ENCODE results near the gene CIAO3.

The CIAO3 gene

DNA sequence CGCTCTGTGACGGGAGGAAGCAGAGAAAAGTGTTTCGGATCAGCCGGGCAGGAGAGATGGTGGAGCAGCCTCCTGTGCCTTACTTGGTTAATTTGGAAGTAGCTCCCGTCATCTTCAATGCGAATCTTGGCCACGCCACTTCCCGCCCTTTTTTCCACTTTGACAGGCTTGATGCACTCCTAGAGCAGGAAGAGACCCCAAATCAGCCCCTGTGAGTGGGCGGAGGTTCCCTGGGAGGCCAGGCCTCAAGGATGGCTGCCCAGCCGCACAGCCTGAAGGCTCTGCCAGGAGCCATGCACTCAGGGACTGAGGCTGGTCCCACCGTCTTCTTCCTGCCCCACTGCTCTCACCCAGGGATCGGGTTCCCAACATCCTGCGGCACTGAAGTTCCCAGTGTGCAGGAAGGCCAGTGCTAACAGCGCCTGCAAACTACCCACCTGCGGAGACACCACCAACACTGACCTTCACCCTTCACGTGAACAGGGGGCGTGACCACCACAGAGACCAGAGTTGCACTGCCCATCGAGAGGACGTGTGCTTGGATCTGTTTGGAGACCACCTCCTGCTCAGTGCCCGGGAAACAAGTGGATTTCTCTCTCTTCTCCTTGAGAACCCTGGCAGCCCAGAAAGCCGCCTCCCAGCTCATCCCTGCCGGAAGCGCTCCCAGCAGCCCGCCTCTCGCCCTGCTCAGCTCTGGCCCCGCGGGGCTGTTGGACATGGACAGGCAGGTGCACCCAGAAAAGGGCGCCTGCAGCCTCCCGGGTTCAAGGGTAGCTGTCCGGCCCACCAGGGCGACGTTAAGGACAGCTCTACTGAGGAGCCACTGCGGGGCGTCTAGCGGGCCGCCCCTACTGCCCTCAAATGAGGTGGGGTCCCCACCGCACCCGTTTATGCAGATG lies 988 bp downstream of the CIAO3 start (continued):
- TF ChIP-seq, protein P1, sequence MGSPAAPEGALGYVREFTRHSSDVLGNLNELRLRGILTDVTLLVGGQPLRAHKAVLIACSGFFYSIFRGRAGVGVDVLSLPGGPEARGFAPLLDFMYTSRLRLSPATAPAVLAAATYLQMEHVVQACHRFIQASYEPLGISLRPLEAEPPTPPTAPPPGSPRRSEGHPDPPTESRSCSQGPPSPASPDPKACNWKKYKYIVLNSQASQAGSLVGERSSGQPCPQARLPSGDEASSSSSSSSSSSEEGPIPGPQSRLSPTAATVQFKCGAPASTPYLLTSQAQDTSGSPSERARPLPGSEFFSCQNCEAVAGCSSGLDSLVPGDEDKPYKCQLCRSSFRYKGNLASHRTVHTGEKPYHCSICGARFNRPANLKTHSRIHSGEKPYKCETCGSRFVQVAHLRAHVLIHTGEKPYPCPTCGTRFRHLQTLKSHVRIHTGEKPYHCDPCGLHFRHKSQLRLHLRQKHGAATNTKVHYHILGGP (tag by site-specific recombination; IDR thresholded peaks at IDR 0.05), result no peak
- TF ChIP-seq ZNF529 (tag by site-specific recombination; IDR thresholded peaks at IDR 0.05; ENCODE audit: insufficient replicate concordance), result no peak
- no peak for TF ChIP-seq ZNF157 (tag by site-specific recombination; IDR thresholded peaks at IDR 0.05)
- TF ChIP-seq ZNF335 (tag by site-specific recombination; conservative IDR thresholded peaks at IDR 0.05), result 0 out of 2 replicates have a peak, but pooled peaks have one; percentile 41
- TF ChIP-seq ZBTB48 (tag by site-specific recombination; IDR thresholded peaks at IDR 0.05), result peak; percentile 19; the same call in 1 of the 2 replicates
- TF ChIP-seq, protein P2, sequence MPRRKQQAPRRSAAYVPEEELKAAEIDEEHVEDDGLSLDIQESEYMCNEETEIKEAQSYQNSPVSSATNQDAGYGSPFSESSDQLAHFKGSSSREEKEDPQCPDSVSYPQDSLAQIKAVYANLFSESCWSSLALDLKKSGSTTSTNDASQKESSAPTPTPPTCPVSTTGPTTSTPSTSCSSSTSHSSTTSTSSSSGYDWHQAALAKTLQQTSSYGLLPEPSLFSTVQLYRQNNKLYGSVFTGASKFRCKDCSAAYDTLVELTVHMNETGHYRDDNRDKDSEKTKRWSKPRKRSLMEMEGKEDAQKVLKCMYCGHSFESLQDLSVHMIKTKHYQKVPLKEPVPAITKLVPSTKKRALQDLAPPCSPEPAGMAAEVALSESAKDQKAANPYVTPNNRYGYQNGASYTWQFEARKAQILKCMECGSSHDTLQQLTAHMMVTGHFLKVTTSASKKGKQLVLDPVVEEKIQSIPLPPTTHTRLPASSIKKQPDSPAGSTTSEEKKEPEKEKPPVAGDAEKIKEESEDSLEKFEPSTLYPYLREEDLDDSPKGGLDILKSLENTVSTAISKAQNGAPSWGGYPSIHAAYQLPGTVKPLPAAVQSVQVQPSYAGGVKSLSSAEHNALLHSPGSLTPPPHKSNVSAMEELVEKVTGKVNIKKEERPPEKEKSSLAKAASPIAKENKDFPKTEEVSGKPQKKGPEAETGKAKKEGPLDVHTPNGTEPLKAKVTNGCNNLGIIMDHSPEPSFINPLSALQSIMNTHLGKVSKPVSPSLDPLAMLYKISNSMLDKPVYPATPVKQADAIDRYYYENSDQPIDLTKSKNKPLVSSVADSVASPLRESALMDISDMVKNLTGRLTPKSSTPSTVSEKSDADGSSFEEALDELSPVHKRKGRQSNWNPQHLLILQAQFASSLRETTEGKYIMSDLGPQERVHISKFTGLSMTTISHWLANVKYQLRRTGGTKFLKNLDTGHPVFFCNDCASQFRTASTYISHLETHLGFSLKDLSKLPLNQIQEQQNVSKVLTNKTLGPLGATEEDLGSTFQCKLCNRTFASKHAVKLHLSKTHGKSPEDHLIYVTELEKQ (tag by site-specific recombination; IDR thresholded peaks at IDR 0.05; ENCODE audit: borderline replicate concordance), result no peak
- TF ChIP-seq, protein P3, sequence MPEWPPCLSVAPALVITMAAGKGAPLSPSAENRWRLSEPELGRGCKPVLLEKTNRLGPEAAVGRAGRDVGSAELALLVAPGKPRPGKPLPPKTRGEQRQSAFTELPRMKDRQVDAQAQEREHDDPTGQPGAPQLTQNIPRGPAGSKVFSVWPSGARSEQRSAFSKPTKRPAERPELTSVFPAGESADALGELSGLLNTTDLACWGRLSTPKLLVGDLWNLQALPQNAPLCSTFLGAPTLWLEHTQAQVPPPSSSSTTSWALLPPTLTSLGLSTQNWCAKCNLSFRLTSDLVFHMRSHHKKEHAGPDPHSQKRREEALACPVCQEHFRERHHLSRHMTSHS (tag by site-specific recombination; IDR thresholded peaks at IDR 0.05), result no peak
- no peak for TF ChIP-seq ZNF138 (tag by site-specific recombination; IDR thresholded peaks at IDR 0.05; ENCODE audit: borderline replicate concordance)
- TF ChIP-seq ZIC2 (tag by site-specific recombination; IDR thresholded peaks at IDR 0.05), result peak; percentile 49; the same call in 1 of the 2 replicates
- 0 out of 2 replicates have a peak, but pooled peaks have one; percentile 45 for TF ChIP-seq PRDM2 (tag by site-specific recombination; IDR thresholded peaks at IDR 0.05; ENCODE audit: borderline replicate concordance)

GRCh38 chr16:736936-737481 lies 3.8 kb downstream of the CIAO3 start:
- no peaks in the 10 kb centered on the region for H3K9me3 ChIP-seq (ENCODE audit: control insufficient read depth, insufficient read depth, low read depth, low read length)
- no peak for TF ChIP-seq HOXD13 (CRISPR knock-in tag; IDR thresholded peaks at IDR 0.05; ENCODE audit: borderline replicate concordance)
- TF ChIP-seq ZNF670 (tag by site-specific recombination; IDR thresholded peaks at IDR 0.05; ENCODE audit: low read depth), result no peak
- no peak for TF ChIP-seq ZNF366 (tag by site-specific recombination; conservative IDR thresholded peaks at IDR 0.05)
- TF ChIP-seq, protein P4, sequence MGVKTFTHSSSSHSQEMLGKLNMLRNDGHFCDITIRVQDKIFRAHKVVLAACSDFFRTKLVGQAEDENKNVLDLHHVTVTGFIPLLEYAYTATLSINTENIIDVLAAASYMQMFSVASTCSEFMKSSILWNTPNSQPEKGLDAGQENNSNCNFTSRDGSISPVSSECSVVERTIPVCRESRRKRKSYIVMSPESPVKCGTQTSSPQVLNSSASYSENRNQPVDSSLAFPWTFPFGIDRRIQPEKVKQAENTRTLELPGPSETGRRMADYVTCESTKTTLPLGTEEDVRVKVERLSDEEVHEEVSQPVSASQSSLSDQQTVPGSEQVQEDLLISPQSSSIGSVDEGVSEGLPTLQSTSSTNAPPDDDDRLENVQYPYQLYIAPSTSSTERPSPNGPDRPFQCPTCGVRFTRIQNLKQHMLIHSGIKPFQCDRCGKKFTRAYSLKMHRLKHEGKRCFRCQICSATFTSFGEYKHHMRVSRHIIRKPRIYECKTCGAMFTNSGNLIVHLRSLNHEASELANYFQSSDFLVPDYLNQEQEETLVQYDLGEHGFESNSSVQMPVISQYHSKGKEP (tag by site-specific recombination; IDR thresholded peaks at IDR 0.05), result no peak
- peaks cover 6 to 63% of the 10 kb centered on the region in 2 experiments; a peak in 2 of 3 replicates for H3K36me3 ChIP-seq (ENCODE audit: control insufficient read depth in 2 of 2, insufficient read depth in 1 of 2, low read length in 2 of 2)
- ChIA-PET CTCF (interaction anchor here (0.6 to 1.3 kb wide), 3 partner anchors 17 to 283 kb away, joined by 3 to 5 read pairs (median 4); no protein-coding TSS in a partner anchor), POLR2A (interaction anchor here (1.9 kb wide), 1 partner anchor 9 kb away, joined by 4 read pairs; no protein-coding TSS in a partner anchor)
- H3K27ac ChIP-seq (ENCODE audit: extremely low read depth, low read depth, low read length), result no peak overlapping the region
- 0 out of 2 replicates have a peak, but pooled peaks cover 2% of the 10 kb centered on the region for H3K4me1 ChIP-seq (ENCODE audit: control insufficient read depth, insufficient read depth, low read length)
- H3K4me3 ChIP-seq (ENCODE audit: low read depth, low read length), result no peak overlapping the region
